Peyer's patch (tissue), 4 donors: ENCODE measurements around the gene HEATR1. TPM values are rescaled to one million over a fixed set of nuclear protein-coding genes. Genes with fewer than 3 reads are reported as not detected.
A peak's percentile ranks its signal among the peaks of the same experiment; 100 is the strongest.

ENCODE experiments used
- DNase-seq, 3 donors: peaks; one replicate each; pipeline ENCODE4 v3.0.0-alpha.2; 2017 to 2019
- H3K27ac ChIP-seq, 4 donors: fragments of 200-600 bp; sonication (generic); one replicate each; pipeline ENCODE4 v1.5.1; 2016 to 2019
- H3K27me3 ChIP-seq, 2 donors: fragments of 200-600 bp; sonication (generic); one replicate each; pipeline ENCODE4 v1.5.1; 2019
- H3K36me3 ChIP-seq, 3 donors: fragments of 200-600 bp; sonication (generic); one replicate each; pipeline ENCODE4 v1.5.1; 2016 to 2019
- H3K4me1 ChIP-seq, 4 donors: fragments of 200-600 bp; sonication (generic); one replicate each; pipeline ENCODE4 v1.5.1; 2016 to 2019
- H3K4me3 ChIP-seq, 4 donors: fragments of 200-600 bp; sonication (generic); 1 replicate in 3 of 4; 2 replicates in 1 of 4; pipeline ENCODE4 v1.5.1; 2016 to 2019; ENCODE audit warnings: mild to moderate bottlenecking in 1 of 4
- H3K9me3 ChIP-seq, 4 donors: fragments of 200-600 bp; sonication (generic); one replicate each; pipeline ENCODE4 v1.5.1; 2016 to 2019; ENCODE audit warnings: mild to moderate bottlenecking in 1 of 4
- POLR2A ChIP-seq, 2 donors: fragments of 450-650 bp; IDR thresholded peaks; one replicate each; pipeline ENCODE4 v1.5.1; 2017; ENCODE audit warnings: antibody characterized with exemption in 2 of 2, mild to moderate bottlenecking in 2 of 2, moderate library complexity in 2 of 2
- total RNA-seq, 4 donors: library from RNA; depleted of rRNA; stranded (reverse); fragments of >200 nt; gene quantifications; one replicate each; pipeline ENCODE4 v1.1.0, GENCODE V29; 2016
- TF ChIP-seq, protein P1 (sequence below), 6 experiments: fragments of 450-650 bp in 4 of 6; fragments of 200-600 bp in 2 of 6; sonication (generic) in 1 of 6; IDR thresholded peaks; one replicate each; pipeline ENCODE4 v1.5.1; 2017 to 2019; ENCODE audit warnings: antibody characterized with exemption in 6 of 6, mild to moderate bottlenecking in 3 of 6, moderate library complexity in 1 of 6

The HEATR1 gene
- total RNA-seq, 4 donors from 2014 or later, result 12.8 to 21.5 (median 18.1) TPM

DNA sequence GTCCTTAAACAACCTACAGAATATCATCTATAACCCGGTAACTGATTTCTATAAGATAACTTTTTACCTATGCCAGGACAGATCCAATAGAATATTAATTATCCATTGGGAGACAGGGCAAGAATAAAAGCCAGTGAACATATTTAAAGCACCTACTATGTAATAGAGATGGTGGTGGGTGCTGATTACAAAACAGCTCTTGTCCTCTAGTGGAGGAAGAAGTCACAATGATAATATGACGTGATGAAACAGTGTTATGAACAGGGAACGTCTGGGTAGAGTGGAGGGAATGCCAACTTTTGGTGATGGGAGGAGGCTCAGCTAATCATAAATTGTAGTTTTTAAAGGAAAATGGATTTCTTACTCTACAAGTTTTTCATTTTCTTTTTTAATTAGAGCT lies 78.2 kb downstream of the HEATR1 start:
- Histone ChIP-seq H3K27me3 (no peaks in the 10 kb centered on the region), H3K4me1 (peaks cover 0 to 11% (median 3%) of the 10 kb centered on the region in 4 donors), H3K36me3 (peaks cover 0 to 23% (median 0%) of the 10 kb centered on the region in 3 donors), H3K4me3 (no peak overlapping the region), H3K27ac (no peak overlapping the region), H3K9me3 (no peaks in the 10 kb centered on the region)
- TF ChIP-seq POLR2A (IDR thresholded peaks at IDR 0.05), result no peak
- TF ChIP-seq, protein P1, sequence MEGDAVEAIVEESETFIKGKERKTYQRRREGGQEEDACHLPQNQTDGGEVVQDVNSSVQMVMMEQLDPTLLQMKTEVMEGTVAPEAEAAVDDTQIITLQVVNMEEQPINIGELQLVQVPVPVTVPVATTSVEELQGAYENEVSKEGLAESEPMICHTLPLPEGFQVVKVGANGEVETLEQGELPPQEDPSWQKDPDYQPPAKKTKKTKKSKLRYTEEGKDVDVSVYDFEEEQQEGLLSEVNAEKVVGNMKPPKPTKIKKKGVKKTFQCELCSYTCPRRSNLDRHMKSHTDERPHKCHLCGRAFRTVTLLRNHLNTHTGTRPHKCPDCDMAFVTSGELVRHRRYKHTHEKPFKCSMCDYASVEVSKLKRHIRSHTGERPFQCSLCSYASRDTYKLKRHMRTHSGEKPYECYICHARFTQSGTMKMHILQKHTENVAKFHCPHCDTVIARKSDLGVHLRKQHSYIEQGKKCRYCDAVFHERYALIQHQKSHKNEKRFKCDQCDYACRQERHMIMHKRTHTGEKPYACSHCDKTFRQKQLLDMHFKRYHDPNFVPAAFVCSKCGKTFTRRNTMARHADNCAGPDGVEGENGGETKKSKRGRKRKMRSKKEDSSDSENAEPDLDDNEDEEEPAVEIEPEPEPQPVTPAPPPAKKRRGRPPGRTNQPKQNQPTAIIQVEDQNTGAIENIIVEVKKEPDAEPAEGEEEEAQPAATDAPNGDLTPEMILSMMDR (IDR thresholded peaks at IDR 0.05), result no peak
- no peak for DNase-seq

- peak overlapping the region; percentile 83 to 92 (median 87) for H3K27ac ChIP-seq
- no peak for TF ChIP-seq POLR2A (IDR thresholded peaks at IDR 0.05)
- TF ChIP-seq, protein P1 (IDR thresholded peaks at IDR 0.05), result no peak
These were observed 79.5 kb downstream of the HEATR1 start for GRCh38 chr1:236524895-236525184.

DNA sequence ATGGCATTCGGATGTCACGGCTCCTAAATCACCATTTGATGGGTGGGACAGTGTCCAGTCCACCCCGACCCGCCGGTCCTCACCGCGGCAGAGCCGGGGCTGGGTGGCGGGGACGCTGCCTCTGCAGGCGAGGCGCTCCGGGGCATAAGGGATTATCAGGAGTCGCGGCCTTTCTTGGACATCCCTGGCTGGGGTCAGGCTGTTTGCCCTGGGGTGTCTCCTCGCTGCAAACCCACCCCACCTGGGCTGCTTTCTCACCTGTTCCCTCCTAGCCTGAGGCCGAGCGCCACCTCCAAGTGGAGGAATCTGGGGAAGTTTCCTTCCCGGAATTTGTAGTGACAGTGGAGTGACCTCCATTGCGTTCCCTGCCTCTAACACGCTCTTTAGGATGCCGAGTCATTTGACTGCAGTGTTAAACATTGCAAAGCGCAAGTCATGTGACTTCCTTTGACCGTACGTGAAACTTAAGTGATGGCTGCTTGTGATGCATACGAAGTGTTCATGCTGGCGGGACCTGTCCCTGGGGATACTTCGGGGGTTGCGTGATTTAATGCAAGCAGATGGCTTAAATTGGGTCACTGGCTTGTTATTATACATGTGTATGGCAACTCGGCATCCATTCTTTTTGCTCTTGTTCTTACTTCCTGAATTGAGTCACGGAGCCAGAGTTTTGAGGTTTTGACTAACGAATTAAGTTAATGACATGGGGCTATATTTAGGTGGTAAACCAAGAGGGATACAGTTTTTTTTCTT lies 80.0 kb downstream of the HEATR1 start:
- peaks cover 0 to 23% (median 0%) of the 10 kb centered on the region in 3 donors for H3K36me3 ChIP-seq
- H3K27ac ChIP-seq, result peak overlapping the region; percentile 83 to 92 (median 87)
- TF ChIP-seq, protein P1 (IDR thresholded peaks at IDR 0.05), result no peak
- TF ChIP-seq POLR2A (IDR thresholded peaks at IDR 0.05), result peak; percentile 34 to 41
- H3K9me3 ChIP-seq, result no peaks in the 10 kb centered on the region
- no peaks in the 10 kb centered on the region for H3K27me3 ChIP-seq
- H3K4me1 ChIP-seq, result peaks cover 0 to 11% (median 3%) of the 10 kb centered on the region in 4 donors
- H3K4me3 ChIP-seq, result peak overlapping the region; percentile 66 to 96 (median 74)
- peak in 2 of 3 donors; percentile 74 to 84 for DNase-seq

More at GRCh38 chr1:236524895-236525184, 79.5 kb downstream of the HEATR1 start:
- Histone ChIP-seq H3K36me3 (peaks cover 0 to 23% (median 0%) of the 10 kb centered on the region in 3 donors), H3K4me1 (peaks cover 0 to 11% (median 3%) of the 10 kb centered on the region in 4 donors), H3K4me3 (peak overlapping the region; percentile 66 to 96 (median 74)), H3K27me3 (no peaks in the 10 kb centered on the region), H3K9me3 (no peaks in the 10 kb centered on the region)
- DNase-seq, result no peak

DNA sequence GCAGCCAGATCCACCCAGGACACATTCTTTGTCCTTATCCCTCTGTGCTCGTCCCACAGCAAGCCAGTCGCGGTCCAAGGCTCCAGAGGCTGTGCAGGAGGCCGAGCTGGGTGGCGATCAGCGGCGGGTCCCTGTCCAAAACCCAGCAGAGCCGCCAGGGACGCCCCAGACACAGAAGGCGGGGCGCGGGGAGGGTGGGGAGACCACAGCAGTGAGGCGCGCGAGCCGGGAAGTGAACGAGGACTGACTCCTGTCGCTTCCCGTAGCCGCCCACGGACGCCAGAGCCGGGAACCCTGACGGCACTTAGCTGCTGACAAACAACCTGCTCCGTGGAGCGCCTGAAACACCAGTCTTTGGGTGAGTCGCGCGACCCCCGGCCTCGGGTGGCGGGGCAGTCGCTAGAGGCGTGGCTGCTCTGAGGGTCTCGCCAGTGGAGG lies 80.6 kb downstream of the HEATR1 start, which contains the start of gene LGALS8:
Gene LGALS8 (plus strand): TSS at position 279 of the 438 bp plus-strand sequence. CDS start 2,089 bp downstream, outside the sequence.
- H3K27me3 ChIP-seq, result no peaks in the 10 kb centered on the region
- H3K9me3 ChIP-seq, result no peaks in the 10 kb centered on the region
- peaks cover 0 to 11% (median 3%) of the 10 kb centered on the region in 4 donors for H3K4me1 ChIP-seq
- peak; percentile 89 to 95 (median 93) for DNase-seq
- TF ChIP-seq POLR2A (IDR thresholded peaks at IDR 0.05), result peak in 1 of 2 donors; percentile 28
- TF ChIP-seq, protein P1 (IDR thresholded peaks at IDR 0.05), result no peak
- peak within 1 kb of the TSS; percentile 66 to 96 (median 74) for H3K4me3 ChIP-seq
- H3K27ac ChIP-seq, result peak within 1 kb of the TSS; percentile 83 to 92 (median 87)
- peaks cover 0 to 23% (median 0%) of the 10 kb centered on the region in 3 donors for H3K36me3 ChIP-seq

GRCh38 chr1:236522937-236523703 lies 81.2 kb downstream of the HEATR1 start:
- peak overlapping the region; percentile 66 to 96 (median 74) for H3K4me3 ChIP-seq

More at GRCh38 chr1:236522937-236523703, 81.2 kb downstream of the HEATR1 start:
- peak in 2 of 3 donors; percentile 66 to 75 for DNase-seq
- Histone ChIP-seq H3K27ac (peak overlapping the region; percentile 83 to 92 (median 87)), H3K36me3 (peaks cover 0 to 23% (median 0%) of the 10 kb centered on the region in 3 donors), H3K4me1 (peaks cover 0 to 11% (median 3%) of the 10 kb centered on the region in 4 donors), H3K9me3 (no peaks in the 10 kb centered on the region), H3K27me3 (no peaks in the 10 kb centered on the region)
- TF ChIP-seq, protein P1 (IDR thresholded peaks at IDR 0.05), result no peak
- no peak for TF ChIP-seq POLR2A (IDR thresholded peaks at IDR 0.05)
